Activated CD8-positive, alpha-beta memory T cell treated with anti-CD3 and anti-CD28 coated beads, Interleukin-2, amount 10 ng/mL, durations not matched to agents 7 days and 5 days (primary cell): ENCODE measurements around the gene KIF1B. TPM values are rescaled to one million over a fixed set of nuclear protein-coding genes. Genes with fewer than 3 reads are reported as not detected.
A peak's percentile ranks its signal among the peaks of the same experiment; 100 is the strongest.

Source experiments
- ATAC-seq: fragments of 150-1000 bp; cut with Tn5 transposase; one replicate; pipeline ENCODE4 v1.10.0; 2021; ENCODE audit warnings: moderate library complexity
- CTCF ChIA-PET: fragments of 350-600 bp; sonication (Branson Sonifier 250); formaldehyde crosslinking; loops from one replicate; lab custom pipeline; 2021; ENCODE audit warnings: antibody characterized with exemption; lab: Charles Lee
- DNase-seq: peaks from one replicate; pipeline ENCODE4 v3.0.0-alpha.2; 2020
- H3K27ac Mint-ChIP-seq: one replicate; pipeline ENCODE4 v1.8.0; 2021; ENCODE audit warnings: mild to moderate bottlenecking, mixed read lengths
- H3K27me3 Mint-ChIP-seq: one replicate; pipeline ENCODE4 v1.8.0; 2021; ENCODE audit warnings: mixed read lengths
- H3K36me3 Mint-ChIP-seq: one replicate; pipeline ENCODE4 v1.8.0; 2021; ENCODE audit warnings: mild to moderate bottlenecking, mixed read lengths
- H3K4me1 Mint-ChIP-seq: one replicate; pipeline ENCODE4 v1.8.0; 2021; ENCODE audit warnings: mixed read lengths
- H3K4me3 Mint-ChIP-seq: one replicate; pipeline ENCODE4 v1.8.0; 2021; ENCODE audit warnings: mild to moderate bottlenecking, moderate library complexity, mixed read lengths
- H3K9me3 Mint-ChIP-seq: one replicate; pipeline ENCODE4 v1.8.0; 2022; ENCODE audit warnings: low read depth, mixed read lengths
- total RNA-seq, 2 experiments: library from RNA; stranded (reverse); gene quantifications; one replicate each; pipeline ENCODE4 v1.2.3, GENCODE V29; 2021

The KIF1B gene
- total RNA-seq, 2 experiments from 2014 or later, result 14.2 to 21.3 TPM

- Mint-ChIP-seq H3K27ac (no peak overlapping the region), H3K4me3 (no peak overlapping the region), H3K27me3 (no peaks in the 10 kb centered on the region), H3K36me3 (peaks cover 12% of the 10 kb centered on the region), H3K9me3 (no peaks in the 10 kb centered on the region), H3K4me1 (peaks cover 19% of the 10 kb centered on the region)
- CTCF ChIA-PET, result interaction anchor here (1.0 kb wide), 2 partner anchors 13 to 71 kb away, joined by 3 read pairs; no protein-coding TSS in a partner anchor
- no peak for DNase-seq
- no peak for ATAC-seq
These were observed 70.3 kb downstream of the KIF1B start for GRCh38 chr1:10280439-10281350.

- H3K4me1 Mint-ChIP-seq, result peaks cover 19% of the 10 kb centered on the region
- DNase-seq, result peak; percentile 55
- no peaks in the 10 kb centered on the region for H3K9me3 Mint-ChIP-seq
- CTCF ChIA-PET, result interaction anchor here (1.3 to 1.8 kb wide), 2 partner anchors 73 to 75 kb away, joined by 3 to 8 read pairs; partner anchors contain the start of gene KIF1B
- peak; percentile 85 for ATAC-seq
- H3K4me3 Mint-ChIP-seq, result no peak overlapping the region
- H3K27ac Mint-ChIP-seq, result peak overlapping the region; percentile 18
- no peaks in the 10 kb centered on the region for H3K27me3 Mint-ChIP-seq
- H3K36me3 Mint-ChIP-seq, result peaks cover 10% of the 10 kb centered on the region
These were observed 73.1 kb downstream of the KIF1B start for GRCh38 chr1:10283318-10283984.

GRCh38 chr1:10286244-10286643 lies 75.9 kb downstream of the KIF1B start:
- no peaks in the 10 kb centered on the region for H3K9me3 Mint-ChIP-seq
- CTCF ChIA-PET, result no interaction called here
- H3K36me3 Mint-ChIP-seq, result peaks cover 10% of the 10 kb centered on the region
- H3K27ac Mint-ChIP-seq, result no peak overlapping the region
- ATAC-seq, result no peak
- no peaks in the 10 kb centered on the region for H3K27me3 Mint-ChIP-seq
- DNase-seq, result no peak
- H3K4me1 Mint-ChIP-seq, result peaks cover 10% of the 10 kb centered on the region
- no peak overlapping the region for H3K4me3 Mint-ChIP-seq

- peaks cover 11% of the 10 kb centered on the region for H3K36me3 Mint-ChIP-seq
- H3K9me3 Mint-ChIP-seq, result no peaks in the 10 kb centered on the region
- no peaks in the 10 kb centered on the region for H3K27me3 Mint-ChIP-seq
- H3K27ac Mint-ChIP-seq, result no peak overlapping the region
- ATAC-seq (no peak), DNase-seq (no peak)
- H3K4me1 Mint-ChIP-seq, result peaks cover 10% of the 10 kb centered on the region
- CTCF ChIA-PET, result interaction anchor here (2.1 kb wide), 1 partner anchor 77 kb away, joined by 9 read pairs; the partner anchor contains the start of gene KIF1B
- no peak overlapping the region for H3K4me3 Mint-ChIP-seq
These were observed 76.8 kb downstream of the KIF1B start for GRCh38 chr1:10287023-10287645.

- Mint-ChIP-seq H3K4me1 (peaks cover 5% of the 10 kb centered on the region), H3K9me3 (no peaks in the 10 kb centered on the region), H3K27ac (no peak overlapping the region), H3K27me3 (no peaks in the 10 kb centered on the region), H3K4me3 (no peak overlapping the region), H3K36me3 (peaks cover 16% of the 10 kb centered on the region)
- no peak for ATAC-seq
- DNase-seq, result no peak
- CTCF ChIA-PET, result interaction anchor here (1.6 to 2.1 kb wide), 2 partner anchors 78 to 731 kb away, joined by 3 to 9 read pairs; partner anchors contain the start of gene KIF1B
These were observed 77.8 kb downstream of the KIF1B start for GRCh38 chr1:10288029-10288615.

GRCh38 chr1:10291705-10292104 lies 81.3 kb downstream of the KIF1B start:
- DNase-seq, result no peak
- CTCF ChIA-PET, result no interaction called here
- no peaks in the 10 kb centered on the region for H3K27me3 Mint-ChIP-seq

GRCh38 chr1:10292188-10292587 lies 81.8 kb downstream of the KIF1B start:
- Mint-ChIP-seq H3K27me3 (no peaks in the 10 kb centered on the region), H3K9me3 (no peaks in the 10 kb centered on the region), H3K27ac (no peak overlapping the region), H3K4me3 (no peak overlapping the region), H3K4me1 (no peaks in the 10 kb centered on the region), H3K36me3 (peaks cover 20% of the 10 kb centered on the region)
- DNase-seq (no peak), ATAC-seq (no peak)
- CTCF ChIA-PET, result no interaction called here

More at GRCh38 chr1:10291705-10292104, 81.3 kb downstream of the KIF1B start:
- H3K36me3 Mint-ChIP-seq, result peaks cover 16% of the 10 kb centered on the region
- no peaks in the 10 kb centered on the region for H3K4me1 Mint-ChIP-seq
- no peak for ATAC-seq
- H3K27ac Mint-ChIP-seq, result no peak overlapping the region
- H3K4me3 Mint-ChIP-seq, result no peak overlapping the region
- no peaks in the 10 kb centered on the region for H3K9me3 Mint-ChIP-seq

- ATAC-seq, result no peak
These were observed 85.2 kb downstream of the KIF1B start for GRCh38 chr1:10295481-10296085.

GRCh38 chr1:10299151-10299550 lies 88.8 kb downstream of the KIF1B start:
- Mint-ChIP-seq H3K4me1 (peaks cover 4% of the 10 kb centered on the region), H3K4me3 (no peak overlapping the region), H3K36me3 (peaks cover 27% of the 10 kb centered on the region), H3K27me3 (no peaks in the 10 kb centered on the region), H3K27ac (peak overlapping the region; percentile 48), H3K9me3 (no peaks in the 10 kb centered on the region)
- CTCF ChIA-PET, result interaction anchor here (1.0 kb wide), 1 partner anchor 8 kb away, joined by 3 read pairs; no protein-coding TSS in a partner anchor
- ATAC-seq (no peak), DNase-seq (no peak)

More at GRCh38 chr1:10295481-10296085, 85.2 kb downstream of the KIF1B start:
- DNase-seq, result no peak
- peaks cover 22% of the 10 kb centered on the region for H3K36me3 Mint-ChIP-seq
- H3K4me1 Mint-ChIP-seq, result peaks cover 4% of the 10 kb centered on the region
- CTCF ChIA-PET, result no interaction called here
- H3K9me3 Mint-ChIP-seq, result no peaks in the 10 kb centered on the region
- no peaks in the 10 kb centered on the region for H3K27me3 Mint-ChIP-seq
- no peak overlapping the region for H3K27ac Mint-ChIP-seq
- no peak overlapping the region for H3K4me3 Mint-ChIP-seq

- H3K27ac Mint-ChIP-seq, result no peak overlapping the region
- H3K27me3 Mint-ChIP-seq, result no peaks in the 10 kb centered on the region
- peaks cover 21% of the 10 kb centered on the region for H3K36me3 Mint-ChIP-seq
- H3K9me3 Mint-ChIP-seq, result no peaks in the 10 kb centered on the region
- ATAC-seq, result no peak
- CTCF ChIA-PET, result interaction anchor here (0.6 to 1.2 kb wide), 2 partner anchors 92 to 146 kb away, joined by 3 to 5 read pairs; partner anchors contain the start of gene KIF1B
- no peak for DNase-seq
- H3K4me3 Mint-ChIP-seq, result no peak overlapping the region
- peaks cover 6% of the 10 kb centered on the region for H3K4me1 Mint-ChIP-seq
These were observed 92.0 kb downstream of the KIF1B start for GRCh38 chr1:10302416-10302815.

- Mint-ChIP-seq H3K4me3 (no peak overlapping the region), H3K27me3 (no peaks in the 10 kb centered on the region), H3K27ac (no peak overlapping the region), H3K36me3 (peaks cover 18% of the 10 kb centered on the region), H3K4me1 (peaks cover 12% of the 10 kb centered on the region), H3K9me3 (no peaks in the 10 kb centered on the region)
- DNase-seq (no peak), ATAC-seq (no peak)
- CTCF ChIA-PET, result no interaction called here
These were observed 93.9 kb downstream of the KIF1B start for GRCh38 chr1:10304295-10304694.

GRCh38 chr1:10306435-10306834 lies 96.1 kb downstream of the KIF1B start:
- Mint-ChIP-seq H3K27me3 (no peaks in the 10 kb centered on the region), H3K9me3 (no peaks in the 10 kb centered on the region), H3K27ac (no peak overlapping the region), H3K4me3 (no peak overlapping the region), H3K36me3 (peaks cover 19% of the 10 kb centered on the region), H3K4me1 (peaks cover 10% of the 10 kb centered on the region)
- DNase-seq (no peak), ATAC-seq (no peak)
- CTCF ChIA-PET, result interaction anchor here (0.9 kb wide), 1 partner anchor 29 kb away, joined by 4 read pairs; no protein-coding TSS in a partner anchor
